IMR-90 (cell line): ENCODE data around the gene MOSPD3. TPM values are rescaled to one million over a fixed set of nuclear protein-coding genes. Genes with fewer than 3 reads are reported as not detected.
A peak's percentile ranks its signal among the peaks of the same experiment; 100 is the strongest.

Experiments
- ATAC-seq: fragments of 200-7000 bp; cut with Tn5 transposase; 2 replicates; pipeline ENCODE4 v1.9.1; 2020; ENCODE audit warnings: low read depth, mild to moderate bottlenecking, moderate library complexity
- BruUV-seq: library from RNA; stranded (reverse); fragments of 400-500 nt; replicated peaks from 2 replicates; lab custom pipeline; 2021; lab: Mats Ljungman, UMichigan
- CTCF ChIA-PET: fragments of 300-600 bp; formaldehyde crosslinking; extraction: SDS; loops from one replicate; lab custom pipeline; 2021; ENCODE audit warnings: antibody characterized with exemption; lab: Yijun Ruan, JAX
- POLR2A ChIA-PET: fragments of 300-600 bp; sonication (Branson Sonifier 250); formaldehyde crosslinking; loops from one replicate; lab custom pipeline; 2022; ENCODE audit warnings: antibody characterized with exemption; ENCODE audit not compliant: unreplicated experiment; lab: Charles Lee
- DNase-seq: peaks from one replicate; pipeline ENCODE4 v3.0.0; 2013
- H2AFZ ChIP-seq: replicated peaks from 2 replicates; pipeline ENCODE3; 2013; ENCODE audit warnings: low read length, mild to moderate bottlenecking; ENCODE audit not compliant: poor library complexity
- H2AK5ac ChIP-seq: 2 replicates; pipeline ENCODE4 v1.6.1; 2013; ENCODE audit warnings: low read depth, low read length, inconsistent platforms
- H2AK9ac ChIP-seq: replicated peaks from 2 replicates; pipeline ENCODE3; 2013; ENCODE audit warnings: mild to moderate bottlenecking, low read depth, low read length, moderate library complexity; ENCODE audit not compliant: poor library complexity
- H2BK120ac ChIP-seq: 2 replicates; pipeline ENCODE4 v1.6.1; 2013; ENCODE audit warnings: low read depth, low read length, inconsistent platforms
- H2BK15ac ChIP-seq: 3 replicates; pipeline ENCODE4 v1.6.1; 2013; ENCODE audit warnings: low read depth, low read length, inconsistent platforms
- H2BK20ac ChIP-seq: 2 replicates; pipeline ENCODE4 v1.6.1; 2013; ENCODE audit warnings: low read depth, mild to moderate bottlenecking, inconsistent platforms, low read length, moderate library complexity
- H2BK5ac ChIP-seq: 2 replicates; pipeline ENCODE4 v1.6.1; 2013; ENCODE audit warnings: mild to moderate bottlenecking, low read depth, low read length, inconsistent platforms; ENCODE audit not compliant: poor library complexity, severe bottlenecking
- H3K14ac ChIP-seq: replicated peaks from 2 replicates; pipeline ENCODE4 v1.6.1; 2013; ENCODE audit warnings: low read depth, low read length, inconsistent platforms
- H3K18ac ChIP-seq: 2 replicates; pipeline ENCODE4 v1.6.1; 2013; ENCODE audit warnings: low read depth, low read length, control low read depth
- H3K23ac ChIP-seq: 2 replicates; pipeline ENCODE4 v1.6.1; 2013; ENCODE audit warnings: low read depth, low read length, inconsistent platforms
- H3K27ac ChIP-seq: 2 replicates; pipeline ENCODE4 v1.5.1; 2013; ENCODE audit warnings: mild to moderate bottlenecking, control low read depth, low read length; ENCODE audit not compliant: insufficient read depth
- H3K27me3 ChIP-seq: 2 replicates; pipeline ENCODE4 v1.6.1; 2013; ENCODE audit warnings: low read length; ENCODE audit not compliant: control insufficient read depth, insufficient read depth
- H3K36me3 ChIP-seq: 2 replicates; pipeline ENCODE4 v1.6.1; 2013; ENCODE audit warnings: low read length, mixed read lengths; ENCODE audit not compliant: control insufficient read depth, insufficient read depth
- H3K4ac ChIP-seq: 2 replicates; pipeline ENCODE4 v1.6.1; 2013; ENCODE audit warnings: low read depth, low read length, inconsistent platforms
- H3K4me1 ChIP-seq: 2 replicates; pipeline ENCODE4 v1.6.1; 2013; ENCODE audit warnings: low read length, mixed read lengths; ENCODE audit not compliant: control insufficient read depth, insufficient read depth
- H3K4me2 ChIP-seq: 2 replicates; pipeline ENCODE4 v1.6.1; 2013; ENCODE audit warnings: low read depth, mild to moderate bottlenecking, control low read depth, low read length, moderate library complexity
- H3K4me3 ChIP-seq: 2 replicates; pipeline ENCODE4 v1.5.1; 2013; ENCODE audit warnings: low read depth, mild to moderate bottlenecking, control low read depth, low read length, moderate library complexity; ENCODE audit not compliant: insufficient read depth
- H3K56ac ChIP-seq: 2 replicates; pipeline ENCODE4 v1.6.1; 2013; ENCODE audit warnings: low read length, inconsistent platforms; ENCODE audit not compliant: insufficient read depth; ENCODE audit errors: extremely low read depth
- H3K79me1 ChIP-seq, 2 experiments: 2 replicates each; pipeline ENCODE4 v1.6.1; 2013; ENCODE audit warnings: low read length in 2 of 2, inconsistent platforms in 1 of 2, low read depth in 1 of 2
- H3K9ac ChIP-seq: 2 replicates; pipeline ENCODE4 v1.6.1; 2013; ENCODE audit warnings: low read depth, low read length, control low read depth
- H3K9me1 ChIP-seq: 2 replicates; pipeline ENCODE4 v1.6.1; 2013; ENCODE audit warnings: low read length, inconsistent platforms; ENCODE audit not compliant: insufficient read depth
- H3K9me3 ChIP-seq: 2 replicates; pipeline ENCODE4 v1.6.1; 2013; ENCODE audit warnings: low read length; ENCODE audit not compliant: control insufficient read depth, insufficient read depth
- H4K20me1 ChIP-seq: 2 replicates; pipeline ENCODE4 v1.6.1; 2013; ENCODE audit warnings: low read length, inconsistent platforms; ENCODE audit not compliant: insufficient read depth
- H4K5ac ChIP-seq: 2 replicates; pipeline ENCODE4 v1.6.1; 2013; ENCODE audit warnings: mild to moderate bottlenecking, low read depth, low read length, control low read depth
- H4K8ac ChIP-seq, 2 experiments: 2 replicates each; pipeline ENCODE4 v1.6.1; 2013; ENCODE audit warnings: low read depth in 2 of 2, low read length in 2 of 2, control low read depth in 1 of 2, inconsistent platforms in 1 of 2
- H4K91ac ChIP-seq: 2 replicates; pipeline ENCODE4 v1.6.1; 2013; ENCODE audit warnings: low read depth, low read length, inconsistent platforms; ENCODE audit not compliant: insufficient read depth
- CEBPB ChIP-seq: IDR thresholded peaks from 2 replicates; pipeline ENCODE4 v1.6.1; 2012; ENCODE audit warnings: low read depth, low read length, improper control_type of control experiment
- CHD1 ChIP-seq: IDR thresholded peaks from 2 replicates; pipeline ENCODE4 v1.6.1; 2012; ENCODE audit warnings: low read depth, low read length, improper control_type of control experiment
- FOS ChIP-seq: fragments of 150-350 bp; IDR thresholded peaks from 2 replicates; pipeline ENCODE4 v1.6.1; 2016; ENCODE audit warnings: low read depth, low read length
- MAFK ChIP-seq: IDR thresholded peaks from 2 replicates; pipeline ENCODE4 v1.6.1; 2012; ENCODE audit warnings: low read depth, low read length, improper control_type of control experiment
- MAZ ChIP-seq: IDR thresholded peaks from 2 replicates; pipeline ENCODE4 v1.6.1; 2012; ENCODE audit warnings: low read depth, mild to moderate bottlenecking, low read length, improper control_type of control experiment, moderate library complexity, borderline replicate concordance
- NFE2L2 ChIP-seq: fragments of 150-350 bp; IDR thresholded peaks from 2 replicates; pipeline ENCODE4 v1.6.1; 2016; ENCODE audit warnings: low read depth, mild to moderate bottlenecking, low read length
- POLR2A ChIP-seq: IDR thresholded peaks from 2 replicates; pipeline ENCODE4 v1.6.1; 2012; ENCODE audit warnings: mild to moderate bottlenecking, low read depth, low read length
- RAD21 ChIP-seq: IDR thresholded peaks from 2 replicates; pipeline ENCODE4 v1.6.1; 2012; ENCODE audit warnings: low read length, improper control_type of control experiment
- RCOR1 ChIP-seq: IDR thresholded peaks from 2 replicates; pipeline ENCODE4 v1.6.1; 2012; ENCODE audit warnings: mild to moderate bottlenecking, low read length, improper control_type of control experiment; ENCODE audit not compliant: insufficient replicate concordance
- RFX5 ChIP-seq: IDR thresholded peaks from 2 replicates; pipeline ENCODE4 v1.8.0; 2012; ENCODE audit warnings: low read depth, mild to moderate bottlenecking, low read length, moderate library complexity
- SMC3 ChIP-seq: fragments of 150-350 bp; IDR thresholded peaks from 2 replicates; pipeline ENCODE4 v1.6.1; 2016; ENCODE audit warnings: low read depth, mild to moderate bottlenecking, antibody characterized with exemption, low read length, moderate library complexity
- WGBS, 2 experiments: methylation state at CpG; one replicate each; pipeline versions ENCODE4 v1.1.5 to v1.1.7; 2013; ENCODE audit warnings: missing lambda C conversion rate in 2 of 2; ENCODE audit not compliant: insufficient read length in 1 of 2; ENCODE audit errors: extremely low coverage in 2 of 2; 5-methylcytosine and 5-hydroxymethylcytosine counted together
- dilution Hi-C: fragments of 300-500 bp; cut with HindIII; formaldehyde crosslinking; loops from one replicate; pipeline ENCODE4 v1.14.3; 2018; ENCODE audit warnings: low sequenced_read_pairs; ENCODE audit not compliant: unreplicated experiment
- in situ Hi-C: fragments of 300-500 bp; cut with MboI; formaldehyde crosslinking; loops from 3 replicates; pipeline ENCODE4 v1.14.3; 2019; ENCODE audit warnings: low sequenced_read_pairs, inconsistent platforms, mixed read lengths
- intact Hi-C: fragments of 100-400 bp; cut with micrococcal nuclease; formaldehyde crosslinking; loops from 2 replicates; pipeline ENCODE4 v1.10.0; 2022
- polyA plus RNA-seq, 3 experiments: library from polyadenylated mRNA; depleted of rRNA; stranded (reverse); fragments of >200 nt; gene quantifications; 2 replicates each; pipeline ENCODE4 v1.2.3, GENCODE V29; 2012; ENCODE audit warnings: low replicate concordance in 1 of 3
- total RNA-seq: library from RNA; depleted of rRNA; stranded (reverse); fragments of >200 nt; gene quantifications from 2 replicates; pipeline ENCODE4 v1.2.3, GENCODE V29; 2012
- TF ChIP-seq, protein P1 (sequence below): fragments of 150-350 bp; IDR thresholded peaks from 2 replicates; pipeline ENCODE4 v1.6.1; 2016; ENCODE audit warnings: low read depth, mild to moderate bottlenecking, low read length, moderate library complexity, borderline replicate concordance
- TF ChIP-seq, protein P2 (sequence below): fragments of 150-350 bp; IDR thresholded peaks from 2 replicates; pipeline ENCODE4 v1.6.1; 2017; ENCODE audit warnings: mild to moderate bottlenecking, antibody characterized with exemption, low read length, low read depth

The MOSPD3 gene
- total and polyA plus RNA-seq, 2 of the 4 experiments (the other 2 are of a cell fraction): 2.3 to 30.0 TPM

- Histone ChIP-seq H2AFZ (no peak overlapping the region), H4K91ac (no peak overlapping the region), H3K14ac (no peak overlapping the region), H3K4me2 (no peak overlapping the region), H2AK9ac (peak overlapping the region; percentile 78), H3K4me3 (no peak overlapping the region), H3K9me1 (peaks cover 4% of the 10 kb centered on the region; the same call in 1 of the 2 replicates), H3K23ac (no peak overlapping the region), H2BK120ac (no peak overlapping the region), H4K8ac (no peak overlapping the region), H3K56ac (no peak overlapping the region), H3K18ac (no peak overlapping the region), H3K9me3 (no peaks in the 10 kb centered on the region), H3K36me3 (peaks cover 2% of the 10 kb centered on the region; the same call in 1 of the 2 replicates), H2AK5ac (peak overlapping the region; percentile 15; the same call in 1 of the 2 replicates), H3K4ac (no peak overlapping the region), H2BK20ac (no peak overlapping the region), H4K5ac (no peak overlapping the region), H3K79me1 (no peaks in the 10 kb centered on the region), H3K27me3 (peaks cover 3% of the 10 kb centered on the region; the same call in 1 of the 2 replicates), H3K27ac (no peak overlapping the region), H2BK5ac (no peak overlapping the region), H4K20me1 (no peaks in the 10 kb centered on the region), H3K4me1 (peaks cover 4% of the 10 kb centered on the region; the same call in 1 of the 2 replicates), H3K9ac (no peak overlapping the region), H2BK15ac (no peak overlapping the region)
- ChIA-PET POLR2A (no interaction called here), CTCF (no interaction called here)
- TF ChIP-seq RAD21 (no peak), CEBPB (no peak), POLR2A (no peak), RCOR1 (no peak), SMC3 (no peak), MAFK (no peak), FOS (no peak), MAZ (no peak), CHD1 (no peak), RFX5 (no peak), NFE2L2 (no peak)
- TF ChIP-seq, protein P1, sequence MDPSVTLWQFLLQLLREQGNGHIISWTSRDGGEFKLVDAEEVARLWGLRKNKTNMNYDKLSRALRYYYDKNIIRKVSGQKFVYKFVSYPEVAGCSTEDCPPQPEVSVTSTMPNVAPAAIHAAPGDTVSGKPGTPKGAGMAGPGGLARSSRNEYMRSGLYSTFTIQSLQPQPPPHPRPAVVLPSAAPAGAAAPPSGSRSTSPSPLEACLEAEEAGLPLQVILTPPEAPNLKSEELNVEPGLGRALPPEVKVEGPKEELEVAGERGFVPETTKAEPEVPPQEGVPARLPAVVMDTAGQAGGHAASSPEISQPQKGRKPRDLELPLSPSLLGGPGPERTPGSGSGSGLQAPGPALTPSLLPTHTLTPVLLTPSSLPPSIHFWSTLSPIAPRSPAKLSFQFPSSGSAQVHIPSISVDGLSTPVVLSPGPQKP: no peak
- TF ChIP-seq, protein P2, sequence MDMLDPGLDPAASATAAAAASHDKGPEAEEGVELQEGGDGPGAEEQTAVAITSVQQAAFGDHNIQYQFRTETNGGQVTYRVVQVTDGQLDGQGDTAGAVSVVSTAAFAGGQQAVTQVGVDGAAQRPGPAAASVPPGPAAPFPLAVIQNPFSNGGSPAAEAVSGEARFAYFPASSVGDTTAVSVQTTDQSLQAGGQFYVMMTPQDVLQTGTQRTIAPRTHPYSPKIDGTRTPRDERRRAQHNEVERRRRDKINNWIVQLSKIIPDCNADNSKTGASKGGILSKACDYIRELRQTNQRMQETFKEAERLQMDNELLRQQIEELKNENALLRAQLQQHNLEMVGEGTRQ: no peak
- in situ Hi-C loops: loop anchor here (5.0 kb wide), 1 partner anchor 99 kb away; no protein-coding TSS in a partner anchor
- dilution Hi-C loops: no loop called here
- ATAC-seq: no peak
- intact Hi-C loops: no loop called here
- no TSS peak for BruUV-seq
- no CpG with 5 or more reads among the region's 11 CpGs for WGBS, 2 experiments
- DNase-seq: no peak
These were observed 44.0 kb upstream of the MOSPD3 start for GRCh38 chr7:100568176-100568895.
